Loucy (cell line): ENCODE results near the gene GRIN2D.

Source experiments
- H2AFZ ChIP-seq: fragments of 200-600 bp; sonication (generic); 2 replicates; pipeline ENCODE4 v1.6.0; 2016; ENCODE audit warnings: antibody characterized with exemption, mild to moderate bottlenecking, low read length, moderate library complexity
- H3F3A ChIP-seq: fragments of 200-600 bp; 2 replicates; pipeline ENCODE4 v1.6.0; 2016; ENCODE audit warnings: antibody characterized with exemption, low read depth, mild to moderate bottlenecking
- H3K27me3 ChIP-seq: fragments of 200-600 bp; sonication (generic); 2 replicates; pipeline ENCODE4 v1.6.1; 2014; ENCODE audit warnings: low read length, mild to moderate bottlenecking; ENCODE audit not compliant: insufficient read depth, poor library complexity, severe bottlenecking
- H3K36me3 ChIP-seq: fragments of 200-600 bp; sonication (generic); 2 replicates; pipeline ENCODE4 v1.6.1; 2016; ENCODE audit warnings: low read length; ENCODE audit not compliant: insufficient read depth
- H3K4me1 ChIP-seq: fragments of 200-600 bp; sonication (generic); 2 replicates; pipeline ENCODE4 v1.5.1; 2014; ENCODE audit warnings: low read length, mild to moderate bottlenecking; ENCODE audit not compliant: insufficient read depth, poor library complexity, severe bottlenecking
- H3K4me2 ChIP-seq: fragments of 200-600 bp; sonication (generic); 2 replicates; pipeline ENCODE4 v1.6.0; 2014; ENCODE audit warnings: antibody characterized with exemption, low read length, low read depth, mild to moderate bottlenecking; ENCODE audit not compliant: poor library complexity, severe bottlenecking
- H3K4me3 ChIP-seq: fragments of 200-600 bp; sonication (generic); 2 replicates; pipeline ENCODE4 v1.5.1; 2014; ENCODE audit warnings: low read length, mild to moderate bottlenecking, mixed read lengths; ENCODE audit not compliant: poor library complexity, severe bottlenecking
- H3K79me2 ChIP-seq: fragments of 200-600 bp; sonication (generic); 2 replicates; pipeline ENCODE4 v1.6.1; 2014; ENCODE audit warnings: low read length; ENCODE audit not compliant: insufficient read depth
- H3K9ac ChIP-seq: fragments of 200-600 bp; sonication (generic); 2 replicates; pipeline ENCODE4 v1.6.0; 2014; ENCODE audit warnings: mild to moderate bottlenecking, low read depth, low read length, moderate library complexity; ENCODE audit not compliant: poor library complexity, severe bottlenecking
- H3K9me2 ChIP-seq: fragments of 200-600 bp; sonication (generic); replicated peaks from 2 replicates; pipeline ENCODE4 v1.6.1; 2016; ENCODE audit warnings: low read depth, low read length, mixed read lengths
- H3K9me3 ChIP-seq: fragments of 200-600 bp; sonication (generic); 2 replicates; pipeline ENCODE4 v1.6.1; 2014; ENCODE audit warnings: mild to moderate bottlenecking, antibody characterized with exemption, low read length, low read depth; ENCODE audit not compliant: insufficient read depth
- H4K20me1 ChIP-seq: fragments of 200-600 bp; sonication (generic); 2 replicates; pipeline ENCODE4 v1.6.0; 2014; ENCODE audit warnings: antibody characterized with exemption, low read length, mild to moderate bottlenecking; ENCODE audit not compliant: insufficient read depth, poor library complexity, severe bottlenecking
- CTCF ChIP-seq: fragments of 200-600 bp; sonication (generic); conservative IDR thresholded peaks from 2 replicates; pipeline ENCODE4 v1.5.1; 2014; ENCODE audit warnings: mild to moderate bottlenecking, antibody characterized with exemption, low read length
- EZH2phosphoT487 ChIP-seq: fragments of 200-600 bp; IDR thresholded peaks from 2 replicates; pipeline ENCODE4 v1.6.1; 2018; ENCODE audit warnings: antibody characterized with exemption, mild to moderate bottlenecking, moderate library complexity, borderline replicate concordance

Gene GRIN2D

GRCh38 chr19:48428670-48429069 lies 35.2 kb downstream of the GRIN2D start:
- no peak overlapping the region for H2AFZ ChIP-seq
- H3K9ac ChIP-seq: no peak overlapping the region
- no peaks in the 10 kb centered on the region for H4K20me1 ChIP-seq
- H3F3A ChIP-seq: no peaks in the 10 kb centered on the region
- no peaks in the 10 kb centered on the region for H3K36me3 ChIP-seq
- H3K79me2 ChIP-seq: no peaks in the 10 kb centered on the region
- no peaks in the 10 kb centered on the region for H3K27me3 ChIP-seq
- no peaks in the 10 kb centered on the region for H3K9me2 ChIP-seq
- H3K4me2 ChIP-seq: no peak overlapping the region
- no peak overlapping the region for H3K4me3 ChIP-seq
- TF ChIP-seq EZH2phosphoT487 (no peak), CTCF (no peak)
- no peaks in the 10 kb centered on the region for H3K9me3 ChIP-seq
- H3K4me1 ChIP-seq: no peaks in the 10 kb centered on the region

- no peaks in the 10 kb centered on the region for H3K27me3 ChIP-seq
- no peak for TF ChIP-seq CTCF
- no peak for TF ChIP-seq EZH2phosphoT487
- no peak overlapping the region for H3K4me2 ChIP-seq
- H3K4me1 ChIP-seq: no peaks in the 10 kb centered on the region
- no peaks in the 10 kb centered on the region for H3K36me3 ChIP-seq
- H2AFZ ChIP-seq: no peak overlapping the region
- H3K4me3 ChIP-seq: no peak overlapping the region
- H3F3A ChIP-seq: no peaks in the 10 kb centered on the region
- no peaks in the 10 kb centered on the region for H3K9me3 ChIP-seq
- no peak overlapping the region for H3K9ac ChIP-seq
- no peaks in the 10 kb centered on the region for H3K79me2 ChIP-seq
- no peaks in the 10 kb centered on the region for H4K20me1 ChIP-seq
- H3K9me2 ChIP-seq: no peaks in the 10 kb centered on the region
These were observed 39.9 kb downstream of the GRIN2D start for GRCh38 chr19:48433337-48433736.

- TF ChIP-seq EZH2phosphoT487 (no peak), CTCF (no peak)
- H3K36me3 ChIP-seq: no peaks in the 10 kb centered on the region
- H3K4me1 ChIP-seq: no peaks in the 10 kb centered on the region
- H3K79me2 ChIP-seq: no peaks in the 10 kb centered on the region
- no peaks in the 10 kb centered on the region for H3K9me3 ChIP-seq
- no peak overlapping the region for H3K9ac ChIP-seq
- H4K20me1 ChIP-seq: no peaks in the 10 kb centered on the region
- H3K4me3 ChIP-seq: no peak overlapping the region
- H3K4me2 ChIP-seq: no peak overlapping the region
- no peaks in the 10 kb centered on the region for H3K9me2 ChIP-seq
- H2AFZ ChIP-seq: no peak overlapping the region
- H3K27me3 ChIP-seq: no peaks in the 10 kb centered on the region
- H3F3A ChIP-seq: no peaks in the 10 kb centered on the region
These were observed 43.1 kb downstream of the GRIN2D start for GRCh38 chr19:48436586-48436985.
